KBM-7 (cell line): Measurements from ENCODE around the gene PMEPA1.

Experiments
- DNase-seq: peaks from one replicate; pipeline ENCODE4 v3.0.0-alpha.2; 2015
- in situ Hi-C: fragments of 300-500 bp; cut with MboI; formaldehyde crosslinking; loops from 2 replicates; pipeline ENCODE4 v1.14.3; 2020; ENCODE audit warnings: low sequenced_read_pairs, low pct_unique_long_range_greater_than_20kb, mixed read lengths

PMEPA1 gene

DNA sequence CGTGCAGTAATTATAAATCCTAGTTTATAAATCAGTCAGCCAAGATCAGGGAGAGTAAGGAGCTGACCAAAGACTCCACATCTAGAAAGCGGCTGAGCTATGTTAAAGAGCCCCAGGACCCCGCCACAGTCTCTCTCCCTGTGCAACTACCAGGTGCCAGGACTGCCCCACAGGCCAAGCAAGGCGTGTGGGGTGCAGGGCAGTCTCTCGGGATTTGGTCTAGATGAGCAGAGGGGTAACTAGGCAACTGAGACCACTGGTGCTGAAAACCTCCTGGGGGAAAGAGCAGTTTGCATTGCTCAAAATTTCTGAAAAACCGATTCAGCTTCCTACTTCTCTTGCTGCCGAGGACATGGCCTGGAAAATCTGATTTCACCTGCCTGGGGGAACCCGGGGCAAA lies 10.4 kb downstream of the PMEPA1 start:
- no peak for DNase-seq
- in situ Hi-C loops, result no loop called here

GRCh38 chr20:57698867-57699275 lies 10.9 kb downstream of the PMEPA1 start:
- no peak for DNase-seq
- in situ Hi-C loops, result no loop called here

DNA sequence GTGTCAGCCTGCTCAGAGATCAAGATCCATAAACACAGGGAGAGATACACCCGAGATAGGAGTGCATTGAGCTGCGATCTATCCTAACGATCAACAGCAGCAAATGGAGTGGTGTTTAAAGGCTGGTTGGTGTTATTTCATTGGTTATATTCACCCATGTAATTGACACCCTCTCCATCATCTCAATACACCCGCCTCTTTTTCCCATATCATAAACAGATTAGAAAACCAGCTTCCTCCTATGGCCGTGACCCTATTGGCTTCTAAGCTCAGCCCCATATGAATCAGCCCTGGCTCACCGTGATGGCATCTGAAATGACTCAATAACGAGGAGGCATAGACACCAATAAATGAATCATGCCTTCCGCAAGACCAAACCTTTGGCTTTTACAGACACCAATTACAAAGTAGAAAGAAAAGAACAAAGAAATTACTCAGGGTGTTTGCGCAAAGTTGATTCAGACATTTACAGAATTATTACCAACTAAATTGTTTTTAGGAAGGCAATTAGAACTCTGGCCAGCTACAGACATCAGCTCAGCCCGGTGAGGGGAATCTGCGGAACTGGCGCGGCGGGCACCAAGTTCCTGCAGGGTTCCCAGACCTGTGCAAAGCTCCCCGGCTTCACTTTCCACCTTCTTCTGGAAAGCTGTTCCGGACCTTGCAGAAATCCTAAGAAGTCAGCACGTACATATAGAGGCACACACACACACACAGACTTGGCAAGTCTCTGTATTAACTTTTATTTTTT lies 11.5 kb downstream of the PMEPA1 start:
- in situ Hi-C loops, result no loop called here
- no peak for DNase-seq

- no peak for DNase-seq
- in situ Hi-C loops, result no loop called here
Measured at GRCh38 chr20:57697543-57697942, 12.3 kb downstream of the PMEPA1 start.

- DNase-seq, result no peak
- in situ Hi-C loops, result no loop called here
Measured at GRCh38 chr20:57696401-57696961, 13.3 kb downstream of the PMEPA1 start.

- in situ Hi-C loops, result no loop called here
- DNase-seq, result no peak
Measured at GRCh38 chr20:57695940-57696339, 13.9 kb downstream of the PMEPA1 start.

- in situ Hi-C loops, result no loop called here
- DNase-seq, result no peak
Measured at GRCh38 chr20:57695012-57695411, 14.8 kb downstream of the PMEPA1 start.

GRCh38 chr20:57694481-57694880 lies 15.3 kb downstream of the PMEPA1 start:
- in situ Hi-C loops, result no loop called here
- no peak for DNase-seq

GRCh38 chr20:57693670-57694329 lies 16.0 kb downstream of the PMEPA1 start:
- no peak for DNase-seq
- in situ Hi-C loops, result no loop called here

- no peak for DNase-seq
- in situ Hi-C loops, result no loop called here
Measured at GRCh38 chr20:57693002-57693582, 16.7 kb downstream of the PMEPA1 start.

DNA sequence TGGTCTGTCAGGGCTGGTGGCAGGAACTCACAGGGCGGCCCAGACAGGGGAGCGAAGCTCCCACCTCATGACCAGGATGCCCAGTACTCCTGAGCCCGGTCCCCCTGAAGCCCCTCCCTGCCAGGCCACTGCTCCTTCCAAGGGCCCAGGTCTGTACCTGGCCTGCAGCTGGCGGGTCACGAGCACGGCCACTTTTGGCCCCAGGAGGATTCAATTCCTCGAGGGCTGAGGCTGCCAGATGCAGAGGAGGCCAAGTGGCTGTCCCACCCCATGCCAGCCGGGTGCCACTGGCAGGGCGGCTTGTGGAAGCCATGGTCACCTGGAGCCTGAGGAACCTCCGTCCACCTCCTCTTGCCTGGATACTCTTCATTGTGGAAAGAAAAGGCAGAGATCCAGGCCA lies 17.4 kb downstream of the PMEPA1 start:
- no peak for DNase-seq
- in situ Hi-C loops, result no loop called here

DNA sequence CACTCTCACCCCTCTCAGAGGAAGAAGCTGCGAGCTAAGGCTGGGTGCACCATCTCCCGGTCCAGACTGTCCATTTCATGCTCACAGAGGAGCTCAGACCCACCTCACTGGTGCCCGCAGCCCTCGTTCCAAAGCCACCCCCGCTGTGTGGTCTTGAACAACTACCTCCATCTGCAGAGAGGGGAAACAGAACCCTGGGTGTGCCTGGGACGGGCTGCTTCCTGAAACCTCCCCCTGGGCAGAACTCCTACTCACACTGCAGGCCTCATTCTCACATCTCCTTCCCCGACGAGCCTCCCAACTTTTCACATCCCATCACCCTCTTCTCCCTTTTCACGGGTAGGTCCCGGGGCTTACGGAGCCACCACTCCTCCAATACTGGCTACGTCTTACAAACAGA lies 18.1 kb downstream of the PMEPA1 start:
- in situ Hi-C loops, result no loop called here
- DNase-seq, result no peak

DNA sequence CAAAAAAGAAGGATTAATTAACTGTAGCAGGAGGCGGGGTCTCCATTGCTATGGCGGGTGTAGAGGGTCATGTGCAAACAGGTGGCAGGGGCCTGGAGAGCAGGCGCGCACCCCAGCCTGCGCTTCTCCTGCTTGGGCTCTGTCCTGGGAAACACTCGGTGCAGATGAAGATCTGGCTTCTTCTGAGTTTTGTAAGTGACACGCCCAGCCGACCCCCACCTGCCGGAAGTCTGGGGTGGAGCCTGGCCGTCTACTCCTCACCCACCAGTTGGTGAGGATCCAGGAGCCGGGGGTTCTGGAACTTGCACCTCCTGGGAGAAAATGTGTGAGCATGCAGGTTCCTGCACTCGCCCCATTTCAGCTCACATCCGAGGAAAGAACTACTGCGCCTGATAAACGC lies 19.3 kb downstream of the PMEPA1 start:
- in situ Hi-C loops, result no loop called here
- no peak for DNase-seq

GRCh38 chr20:57689745-57690481 lies 19.9 kb downstream of the PMEPA1 start:
- in situ Hi-C loops, result no loop called here
- DNase-seq, result no peak

GRCh38 chr20:57688864-57689263 lies 21.0 kb downstream of the PMEPA1 start:
- in situ Hi-C loops, result no loop called here
- no peak for DNase-seq

DNA sequence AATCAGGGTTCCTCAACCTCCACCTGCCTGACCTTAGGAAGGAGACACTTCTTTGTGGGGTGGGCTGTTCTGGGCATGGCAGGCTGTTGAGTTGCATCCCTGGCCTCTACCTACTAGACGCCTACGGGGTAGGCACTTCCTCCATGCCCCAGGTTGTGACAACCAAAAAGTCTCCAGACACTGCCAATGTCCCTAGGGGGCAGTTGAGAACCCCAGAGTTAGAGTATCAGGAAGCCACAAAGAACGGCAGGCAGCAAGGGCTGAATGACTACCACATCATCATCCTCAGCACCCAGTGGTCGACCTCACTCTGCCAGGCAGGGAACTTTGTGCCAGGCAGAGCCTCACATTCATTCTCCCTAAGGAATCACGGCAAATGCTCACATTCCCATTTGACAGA lies 21.5 kb downstream of the PMEPA1 start:
- in situ Hi-C loops, result no loop called here
- DNase-seq, result no peak

DNA sequence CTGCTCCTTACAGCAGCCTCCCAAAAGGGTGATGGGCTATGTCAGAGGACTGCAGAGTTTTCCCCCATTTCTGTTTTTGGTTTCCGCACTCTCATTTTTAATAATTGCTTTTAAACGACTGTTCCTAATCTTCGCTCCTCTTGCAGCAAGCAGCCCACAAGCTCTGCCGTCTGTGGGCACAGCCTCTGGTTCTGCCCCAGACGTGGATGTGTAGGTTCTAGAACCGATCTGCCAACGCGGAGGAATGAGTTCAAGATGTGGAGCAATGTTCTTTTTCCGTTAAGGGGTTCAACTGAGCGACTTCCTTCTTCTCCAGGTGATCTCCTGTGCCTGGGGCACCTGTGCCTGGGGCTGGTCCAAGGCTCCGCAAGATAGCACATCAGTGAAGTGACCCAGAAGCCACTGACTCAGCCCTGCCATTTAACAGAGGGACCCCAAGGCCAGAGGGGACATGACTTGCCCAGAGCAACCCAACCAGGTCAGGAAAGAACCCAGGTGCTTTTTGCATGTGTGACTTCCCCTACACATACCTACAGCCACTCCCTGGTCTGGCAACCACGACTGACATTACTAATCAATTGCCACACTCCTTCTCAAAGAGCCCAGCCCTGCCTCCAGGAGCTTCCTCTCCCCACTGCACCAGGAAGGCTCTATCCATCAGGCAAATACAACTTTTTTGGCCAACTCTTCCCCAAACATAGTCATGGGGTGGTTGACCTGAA lies 22.7 kb downstream of the PMEPA1 start:
- in situ Hi-C loops, result no loop called here
- no peak for DNase-seq

DNA sequence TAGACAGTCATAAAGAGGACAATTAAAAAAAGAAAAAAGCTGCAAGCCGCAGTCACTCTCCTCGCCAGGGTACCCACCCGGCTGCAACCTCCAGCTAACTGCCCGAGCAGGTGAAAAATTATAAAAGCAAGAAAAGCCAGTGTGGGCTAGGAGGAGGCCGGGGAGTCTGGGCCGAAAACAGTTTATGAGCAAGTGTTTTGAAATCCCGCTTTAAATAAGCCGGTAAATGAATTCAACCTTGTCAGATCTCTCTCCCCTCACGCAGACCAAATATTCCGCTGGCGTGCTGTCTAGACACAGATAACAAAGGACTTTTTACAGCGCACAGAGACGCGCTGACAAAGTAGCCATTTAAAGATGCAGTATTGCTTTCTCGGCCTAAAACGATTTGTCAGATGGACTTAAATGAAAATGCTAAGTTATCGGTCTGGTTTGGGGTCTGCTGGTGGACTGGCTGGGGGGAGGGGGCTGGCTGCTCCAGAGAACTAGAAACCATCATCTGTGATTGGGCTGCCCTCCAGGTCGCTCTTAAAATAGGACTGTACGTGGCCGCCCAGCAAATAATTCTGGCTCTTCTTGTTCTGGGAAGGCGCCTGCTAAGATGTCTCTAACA lies 24.6 kb downstream of the PMEPA1 start:
- no peak for DNase-seq
- in situ Hi-C loops, result no loop called here

- in situ Hi-C loops, result no loop called here
- DNase-seq, result no peak
Measured at GRCh38 chr20:57684808-57685140, 25.0 kb downstream of the PMEPA1 start.
